Measurements from ENCODE around the gene SLC25A36.

The SLC25A36 gene

DNA sequence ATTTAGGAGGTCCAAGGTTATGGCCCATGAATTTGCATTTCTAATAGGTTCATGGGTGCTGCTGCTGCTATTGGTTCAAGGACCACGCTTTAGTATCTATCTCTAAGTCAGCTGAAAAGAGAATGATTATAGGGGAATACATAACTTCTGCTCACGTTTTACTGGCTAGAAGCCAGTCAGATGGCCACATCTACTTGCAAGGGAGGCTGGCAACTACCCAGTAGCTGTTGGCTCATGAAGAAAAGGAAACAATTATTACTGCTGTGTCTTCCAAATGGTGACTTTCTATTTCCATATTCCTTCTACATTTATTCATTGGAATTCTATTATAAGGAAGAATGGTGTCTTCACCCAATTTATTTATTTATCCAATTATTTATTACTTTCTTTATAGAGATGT, 54.2 kb downstream of the SLC25A36 start:
- TF ChIP-seq CTCF (IDR thresholded peaks at IDR 0.05; ENCODE audit: low read depth, low read length): no peak
- H3K4me3 ChIP-seq (ENCODE audit: low read depth, low read length): no peak overlapping the region

DNA sequence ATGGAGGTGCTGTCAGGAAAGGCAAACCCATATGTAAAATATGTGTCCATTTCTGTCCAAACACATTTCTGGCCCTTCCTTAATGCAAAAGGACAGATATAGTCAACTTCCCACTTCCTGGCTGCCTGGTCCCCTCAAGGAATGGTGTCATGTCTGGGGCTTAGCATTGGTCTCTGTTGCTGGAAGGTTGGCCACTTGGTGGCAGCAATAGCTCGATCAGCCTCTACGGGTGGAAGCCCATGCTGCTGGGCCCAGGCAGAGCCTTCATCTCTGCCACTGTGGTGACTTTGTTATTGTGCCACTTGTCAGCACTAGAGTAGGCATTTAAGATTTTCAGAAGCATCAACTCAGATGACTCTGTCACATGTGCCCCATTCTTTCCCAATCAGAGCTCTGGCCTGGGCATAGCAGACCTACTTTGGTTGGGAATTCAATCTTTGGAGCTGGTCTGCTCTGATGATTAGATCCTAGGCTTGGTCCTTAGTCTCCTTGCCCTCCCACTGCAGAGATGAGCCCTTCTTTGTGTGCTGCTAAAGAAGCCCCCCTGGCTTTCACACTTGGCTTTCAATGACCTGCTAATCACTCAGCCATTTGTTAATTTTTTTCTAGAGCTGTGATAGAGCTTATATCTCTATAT, 58.5 kb downstream of the SLC25A36 start:
- H3K4me3 ChIP-seq (ENCODE audit: low read depth, low read length): no peak overlapping the region
- peak; percentile 69 for TF ChIP-seq CTCF (IDR thresholded peaks at IDR 0.05; ENCODE audit: low read depth, low read length)

DNA sequence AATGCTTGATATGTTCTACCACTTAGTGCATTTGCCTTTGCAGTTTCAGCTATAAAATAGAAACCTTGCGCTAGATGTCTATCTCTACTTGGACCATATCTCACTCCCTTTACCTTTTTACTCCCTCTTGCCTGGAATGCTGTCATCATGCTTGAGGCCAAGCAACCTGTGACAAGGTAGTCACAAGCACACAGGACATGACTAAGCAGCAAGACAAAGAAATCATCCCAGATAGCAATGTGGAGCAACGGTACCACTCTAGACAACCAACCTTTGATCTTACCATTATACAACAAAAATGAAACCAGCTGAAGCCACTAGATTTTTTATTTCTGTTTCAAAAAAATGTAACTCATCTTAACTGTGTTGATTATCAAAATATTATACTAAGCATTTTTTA, 59.0 kb downstream of the SLC25A36 start:
- TF ChIP-seq CTCF (IDR thresholded peaks at IDR 0.05; ENCODE audit: low read depth, low read length): no peak
- H3K4me3 ChIP-seq (ENCODE audit: low read depth, low read length): no peak overlapping the region

DNA sequence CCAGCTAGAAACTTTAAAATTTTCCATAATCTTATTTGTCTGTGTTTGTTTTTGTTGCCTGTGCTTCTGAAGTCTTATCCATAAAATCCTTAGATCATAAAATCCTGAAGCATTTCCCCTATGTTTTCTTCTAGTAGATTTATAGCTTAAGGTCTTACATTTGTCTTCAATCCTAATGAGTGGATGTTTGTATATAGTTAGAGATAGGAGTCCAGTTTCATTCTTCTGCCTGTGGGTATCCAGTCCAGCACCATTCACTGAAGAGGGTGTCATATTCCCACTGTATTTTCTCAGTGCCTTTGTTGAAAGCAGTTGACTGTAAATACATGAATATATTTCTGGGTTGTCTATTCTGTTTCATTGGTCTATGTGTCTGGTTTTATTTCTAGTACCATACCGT, 64.7 kb downstream of the SLC25A36 start:
- no peak for TF ChIP-seq CTCF (IDR thresholded peaks at IDR 0.05; ENCODE audit: low read depth, low read length)
- no peak overlapping the region for H3K4me3 ChIP-seq (ENCODE audit: low read depth, low read length)

DNA sequence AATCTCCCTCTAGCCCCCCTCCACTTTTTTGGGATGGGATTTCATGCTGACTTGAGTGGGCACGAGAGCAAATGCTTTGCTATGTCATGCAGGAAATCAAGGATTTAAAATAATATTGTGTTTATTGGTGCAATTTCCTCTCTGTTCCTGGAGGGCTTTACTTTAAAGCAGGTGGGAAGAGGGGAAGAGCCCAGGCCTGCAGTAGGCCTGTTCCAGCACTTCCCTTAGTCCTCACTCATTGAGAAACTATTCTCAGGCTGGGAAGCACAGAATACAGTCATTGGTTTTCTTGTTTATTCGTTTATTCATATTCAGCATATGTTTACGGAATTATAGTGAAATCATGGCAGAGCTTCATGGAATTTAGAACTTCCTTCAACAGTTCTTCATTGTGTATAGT, 67.9 kb downstream of the SLC25A36 start:
- TF ChIP-seq CTCF (IDR thresholded peaks at IDR 0.05; ENCODE audit: low read depth, low read length): no peak
- H3K4me3 ChIP-seq (ENCODE audit: low read depth, low read length): no peak overlapping the region

DNA sequence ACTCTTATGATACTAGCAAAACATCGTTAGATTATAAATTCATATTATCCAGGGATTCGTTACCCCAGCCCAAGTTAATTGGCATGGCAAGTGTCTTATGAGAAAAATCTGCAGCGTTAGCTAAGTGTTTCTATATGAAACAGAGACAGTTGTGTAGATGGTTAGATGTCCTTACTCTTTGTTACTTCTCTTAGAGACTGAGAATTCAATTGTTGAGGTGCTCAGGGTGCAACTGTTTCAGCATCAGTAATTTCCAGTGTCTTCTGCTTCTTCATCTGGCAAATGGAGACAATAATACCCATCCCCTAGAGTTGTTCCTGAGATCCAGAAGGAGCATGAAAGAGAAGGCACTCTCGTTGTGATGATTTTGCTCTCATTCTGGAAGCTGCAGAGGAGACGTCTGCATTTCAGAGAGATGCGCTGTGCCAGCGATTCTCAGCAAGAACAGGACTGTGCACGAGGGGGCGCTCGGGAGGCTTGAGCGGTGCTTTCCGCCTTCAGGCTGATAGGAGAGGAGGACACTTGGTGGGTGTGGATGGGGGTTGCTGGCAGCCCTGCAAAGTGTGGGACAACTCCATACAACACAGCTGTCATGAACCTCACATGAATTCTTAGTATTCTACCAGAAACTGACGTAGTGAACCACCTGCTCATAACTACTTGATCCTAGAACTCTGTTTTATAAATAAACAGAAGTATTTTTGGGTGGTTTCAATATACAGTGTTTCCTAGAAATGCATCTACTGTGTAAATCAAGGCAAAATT, 69.8 kb downstream of the SLC25A36 start:
- TF ChIP-seq CTCF (IDR thresholded peaks at IDR 0.05; ENCODE audit: low read depth, low read length): peak; percentile 75
- no peak overlapping the region for H3K4me3 ChIP-seq (ENCODE audit: low read depth, low read length)

- no peak for TF ChIP-seq CTCF (IDR thresholded peaks at IDR 0.05; ENCODE audit: low read depth, low read length)
- H3K4me3 ChIP-seq (ENCODE audit: low read depth, low read length): no peak overlapping the region
Observed at GRCh38 chr3:141011997-141012262, 70.3 kb downstream of the SLC25A36 start.

All from WI38 (cell line).